Activated CD8-positive, alpha-beta memory T cell treated with anti-CD3 and anti-CD28 coated beads for 36 hours (primary cell): ENCODE data around the gene SFT2D1. TPM values are rescaled to one million over a fixed set of nuclear protein-coding genes. Genes with fewer than 3 reads are reported as not detected.

ENCODE experiments used
- CTCF ChIA-PET: fragments of 350-600 bp; sonication (Branson Sonifier 250); formaldehyde crosslinking; loops from one replicate; lab custom pipeline; 2021; ENCODE audit warnings: antibody characterized with exemption; lab: Charles Lee
- POLR2A ChIA-PET: fragments of 350-600 bp; sonication (Branson Sonifier 250); formaldehyde crosslinking; loops from one replicate; lab custom pipeline; 2021; ENCODE audit warnings: antibody characterized with exemption; lab: Charles Lee
- total RNA-seq, 2 experiments: library from RNA; stranded (reverse); gene quantifications; one replicate each; pipeline ENCODE4 v1.2.3, GENCODE V29; 2021

SFT2D1 gene
- total RNA-seq, 2 experiments from 2014 or later: 51.6 to 51.8 TPM

DNA sequence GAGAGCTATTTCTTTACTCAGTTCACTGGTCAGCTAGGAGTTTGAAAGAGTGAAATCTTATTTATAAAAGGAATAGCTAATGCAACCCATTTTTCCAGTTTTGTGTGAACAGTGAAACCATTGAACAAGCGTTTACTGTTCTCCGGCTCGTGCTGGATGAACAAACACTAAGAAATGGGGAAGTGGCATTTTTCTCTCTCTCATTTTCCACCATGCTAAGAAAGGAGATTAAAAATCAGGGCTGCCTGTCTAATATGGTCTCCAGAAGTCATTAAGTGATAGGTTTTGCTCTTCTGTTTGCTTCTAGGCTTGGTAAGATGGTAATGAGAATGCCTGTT lies 774 bp upstream of the SFT2D1 start:
- CTCF ChIA-PET: interaction anchor here (1.3 to 2.0 kb wide), 2 partner anchors 29 to 39 kb away, joined by 4 to 7 read pairs; no protein-coding TSS in a partner anchor
- POLR2A ChIA-PET: no interaction called here

GRCh38 chr6:166341977-166342348 lies 382 bp downstream of the SFT2D1 start:
- CTCF ChIA-PET: interaction anchor here (1.1 to 2.0 kb wide), 3 partner anchors 8 to 40 kb away, joined by 3 to 7 read pairs (median 4); no protein-coding TSS in a partner anchor
- POLR2A ChIA-PET: interaction anchor here (0.7 to 1.0 kb wide), 3 partner anchors 13 to 288 kb away, joined by 4 read pairs; no protein-coding TSS in a partner anchor

- ChIA-PET POLR2A (interaction anchor here (0.7 to 1.0 kb wide), 5 partner anchors 11 to 288 kb away, joined by 4 read pairs; no protein-coding TSS in a partner anchor), CTCF (interaction anchor here (0.7 to 2.0 kb wide), 3 partner anchors 8 to 40 kb away, joined by 3 to 7 read pairs (median 3); no protein-coding TSS in a partner anchor)
Measured at GRCh38 chr6:166341464-166341863, 881 bp downstream of the SFT2D1 start.

GRCh38 chr6:166338854-166339253 lies 3.5 kb downstream of the SFT2D1 start:
- CTCF ChIA-PET: no interaction called here
- POLR2A ChIA-PET: no interaction called here

- ChIA-PET POLR2A (no interaction called here), CTCF (interaction anchor here (2.0 kb wide), 1 partner anchor 23 kb away, joined by 7 read pairs; no protein-coding TSS in a partner anchor)
Measured at GRCh38 chr6:166336847-166337246, 5.5 kb downstream of the SFT2D1 start.

- ChIA-PET CTCF (no interaction called here), POLR2A (interaction anchor here (0.8 kb wide), 1 partner anchor 84 kb away, joined by 3 read pairs; no protein-coding TSS in a partner anchor)
Measured at GRCh38 chr6:166335378-166336302, 6.7 kb downstream of the SFT2D1 start.

- ChIA-PET CTCF (interaction anchor here (0.9 kb wide), 1 partner anchor 65 kb away, joined by 3 read pairs; no protein-coding TSS in a partner anchor), POLR2A (no interaction called here)
Measured at GRCh38 chr6:166334878-166335277, 7.5 kb downstream of the SFT2D1 start.

- ChIA-PET POLR2A (no interaction called here), CTCF (interaction anchor here (1.0 to 1.9 kb wide), 2 partner anchors 9 to 20 kb away, joined by 3 to 5 read pairs; partner anchors contain the start of gene SFT2D1)
Measured at GRCh38 chr6:166333172-166333995, 9.0 kb downstream of the SFT2D1 start.

DNA sequence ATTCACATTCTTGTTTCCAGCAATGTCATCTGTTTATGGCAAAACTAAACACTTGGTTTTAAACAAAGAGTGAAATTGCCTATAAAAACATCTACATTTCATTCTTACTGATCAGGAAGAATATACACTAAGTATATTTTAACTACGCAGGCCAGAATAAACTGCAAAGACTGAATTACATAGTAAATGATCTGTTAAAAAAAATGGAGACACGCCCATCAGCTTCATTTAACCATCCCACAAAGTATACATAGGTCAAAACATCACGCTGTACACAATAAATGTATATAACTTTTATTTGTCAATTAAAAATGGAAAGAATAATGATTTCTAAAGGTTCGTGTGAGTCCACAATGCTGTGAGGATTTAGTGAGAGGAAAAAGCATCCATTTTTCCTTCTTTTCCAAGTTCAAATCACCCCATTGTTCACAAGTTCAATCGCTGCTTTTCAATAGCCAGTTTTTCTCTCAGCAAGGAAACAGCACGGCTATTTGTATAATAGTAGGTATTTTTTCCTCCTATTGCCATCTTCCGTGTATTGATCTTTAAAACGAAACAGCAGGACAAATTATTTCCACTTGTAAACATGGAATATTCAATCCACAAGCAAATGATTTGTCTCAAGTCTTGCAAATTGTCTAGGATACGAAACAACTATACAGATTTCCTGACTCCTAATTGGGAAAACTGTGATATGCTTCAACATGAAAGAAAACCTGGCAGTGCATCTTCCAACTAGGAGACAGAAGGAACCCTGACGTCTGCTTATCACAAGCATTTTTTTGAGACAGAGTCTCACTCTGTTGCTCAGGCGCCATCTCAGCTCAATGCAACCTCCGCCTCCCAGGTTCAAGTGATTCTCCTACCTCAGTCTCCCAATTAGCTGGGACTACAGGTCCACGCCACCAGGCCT lies 10.6 kb downstream of the SFT2D1 start:
- CTCF ChIA-PET: no interaction called here
- POLR2A ChIA-PET: no interaction called here

GRCh38 chr6:166330612-166331011 lies 11.7 kb downstream of the SFT2D1 start:
- CTCF ChIA-PET: no interaction called here
- POLR2A ChIA-PET: no interaction called here

- POLR2A ChIA-PET: no interaction called here
- CTCF ChIA-PET: interaction anchor here (2.0 to 3.2 kb wide), 2 partner anchors 12 to 22 kb away, joined by 4 to 9 read pairs; no protein-coding TSS in a partner anchor
Measured at GRCh38 chr6:166325383-166326042, 16.8 kb downstream of the SFT2D1 start.

DNA sequence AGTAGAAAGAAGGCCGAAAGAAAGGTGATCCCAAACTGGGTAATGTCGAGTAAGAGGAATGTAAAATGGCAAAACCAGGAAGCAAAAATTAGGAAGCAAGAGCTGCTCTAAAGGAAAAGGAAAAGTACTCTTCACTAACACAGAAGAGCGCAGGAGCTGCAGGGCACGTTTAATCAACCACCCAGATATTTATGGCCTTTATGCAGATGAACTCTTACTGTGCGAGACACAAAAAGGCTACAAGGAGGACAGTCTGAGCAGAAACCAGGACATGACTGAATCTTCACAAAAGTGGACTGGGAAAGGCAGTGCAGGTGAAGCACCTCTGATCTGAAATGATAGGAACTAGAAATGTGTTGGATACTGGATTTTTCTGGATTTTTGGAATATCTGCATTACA lies 18.9 kb downstream of the SFT2D1 start:
- POLR2A ChIA-PET: no interaction called here
- CTCF ChIA-PET: no interaction called here

GRCh38 chr6:166318649-166319600 lies 23.4 kb downstream of the SFT2D1 start:
- ChIA-PET CTCF (interaction anchor here (0.9 to 1.1 kb wide), 2 partner anchors 63 to 96 kb away, joined by 3 read pairs; no protein-coding TSS in a partner anchor), POLR2A (no interaction called here)

GRCh38 chr6:166318227-166318626 lies 24.1 kb downstream of the SFT2D1 start:
- POLR2A ChIA-PET: no interaction called here
- CTCF ChIA-PET: interaction anchor here (1.1 kb wide), 1 partner anchor 97 kb away, joined by 3 read pairs; no protein-coding TSS in a partner anchor

DNA sequence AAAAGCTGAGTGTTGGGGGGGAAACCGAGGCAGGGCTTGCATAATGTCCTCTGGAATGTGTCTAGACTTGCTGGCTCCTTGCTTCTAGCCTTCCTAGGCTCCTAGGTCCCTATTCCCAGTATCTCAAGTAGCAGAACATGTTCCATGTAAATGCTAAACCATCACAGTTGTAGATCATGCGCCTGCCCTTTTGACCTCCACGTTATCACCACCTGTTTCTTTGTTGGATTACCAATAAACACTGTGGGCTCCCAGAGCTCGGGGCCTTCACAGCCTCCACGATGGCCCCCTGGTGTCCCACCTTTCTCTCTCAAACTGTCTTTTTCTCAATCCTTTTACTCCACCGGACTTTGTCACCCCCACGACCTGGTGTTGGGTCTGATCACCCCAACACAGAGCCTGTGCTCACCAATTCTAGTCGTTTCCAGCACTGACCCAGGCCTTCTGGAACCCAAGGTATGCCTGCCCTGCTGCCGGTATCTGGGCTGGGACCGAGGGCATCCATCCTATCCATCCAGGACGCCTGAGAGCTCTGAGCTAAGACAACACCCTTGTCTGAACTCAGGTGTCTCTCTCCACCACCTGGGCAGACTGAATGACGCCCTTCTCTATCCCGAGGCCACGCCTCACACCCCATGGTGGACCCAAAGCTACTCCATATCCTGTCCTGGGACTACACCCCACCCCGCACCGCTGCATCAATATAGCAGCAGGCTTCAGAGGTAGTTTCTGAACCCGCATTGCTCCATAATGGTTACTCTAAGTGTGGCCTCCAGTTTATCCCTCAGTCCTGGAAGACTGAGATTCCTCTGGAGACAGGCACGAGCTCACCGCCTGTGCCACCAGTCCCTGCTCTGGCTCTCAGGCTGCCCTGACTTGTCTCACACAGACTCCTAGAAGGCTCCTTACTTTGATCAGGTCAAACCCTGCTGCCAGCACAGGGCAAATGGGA lies 24.8 kb downstream of the SFT2D1 start:
- ChIA-PET POLR2A (no interaction called here), CTCF (interaction anchor here (0.7 to 1.1 kb wide), 2 partner anchors 83 to 97 kb away, joined by 3 read pairs; no protein-coding TSS in a partner anchor)

DNA sequence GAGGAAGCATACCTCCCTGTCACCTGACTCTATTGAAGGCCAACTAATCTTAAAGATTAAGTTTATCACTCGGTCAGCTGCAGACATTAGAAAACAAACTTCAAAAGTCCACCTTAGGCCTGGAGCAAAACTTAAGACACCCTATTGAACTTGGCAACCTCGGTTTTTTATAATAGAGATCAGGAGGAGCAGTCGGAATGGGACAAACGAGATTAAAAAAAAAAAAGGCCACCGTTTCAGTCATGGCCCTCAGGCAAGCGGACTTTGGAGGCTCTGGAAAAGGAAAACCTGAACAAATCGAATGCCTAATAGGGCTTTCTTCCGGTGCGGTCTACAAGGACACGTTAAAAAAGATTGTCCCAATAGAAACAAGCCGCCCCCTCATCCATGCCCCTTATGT lies 26.9 kb downstream of the SFT2D1 start:
- ChIA-PET POLR2A (no interaction called here), CTCF (no interaction called here)
